ENCODE measurements around the gene RGL1. TPM values are rescaled to one million over a fixed set of nuclear protein-coding genes. Genes with fewer than 3 reads are reported as not detected.

RGL1 gene
- total and polyA plus RNA-seq, 7 donors, result 0.93 to 6.8 (median 3.9) TPM

DNA sequence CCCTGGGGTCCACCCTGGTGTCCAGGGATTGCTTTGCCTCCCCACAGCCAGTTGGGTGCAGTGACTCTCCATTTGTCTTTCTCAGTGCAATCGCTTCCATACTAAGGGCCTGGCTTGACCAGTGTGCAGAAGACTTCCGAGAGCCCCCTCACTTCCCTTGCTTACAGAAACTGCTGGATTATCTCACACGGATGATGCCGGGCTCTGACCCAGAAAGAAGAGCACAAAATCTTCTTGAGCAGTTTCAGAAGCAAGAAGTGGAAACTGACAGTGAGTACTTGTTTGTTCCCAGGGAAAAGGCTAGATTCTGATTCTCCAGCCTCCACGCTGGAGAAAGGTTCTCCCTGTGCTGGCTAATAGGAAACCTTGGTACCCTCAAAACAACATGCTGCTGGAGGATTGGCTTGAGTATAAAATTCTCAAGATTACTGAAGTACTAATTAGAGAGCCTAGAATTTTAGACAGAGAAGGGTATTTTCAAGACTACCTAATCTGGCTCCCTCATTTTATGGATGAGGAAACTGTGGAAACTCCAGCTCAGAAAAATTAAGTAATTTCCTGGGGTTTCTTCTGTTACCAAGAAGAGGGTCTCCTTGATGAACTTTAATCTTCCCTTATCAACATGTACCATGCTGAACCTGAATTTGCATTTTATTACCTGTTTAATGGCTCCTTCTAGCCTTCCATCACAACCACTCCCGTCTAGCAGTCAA, 75.8 kb downstream of the RGL1 start:
- H3K36me3 ChIP-seq (ENCODE audit: insufficient read depth in 1 of 2, low read depth in 1 of 2), result peaks cover 0 to 16% of the 10 kb centered on the region in 2 donors
- intact Hi-C loops (cut with DNase I), result loop anchor here in 1 of 2 donors (5.0 kb wide), 1 partner anchor 48 kb away; no protein-coding TSS in a partner anchor
- ATAC-seq (no peak), DNase-seq (no peak)
- peak overlapping the region; percentile 10 for H3K27ac ChIP-seq
- H3K4me3 ChIP-seq, result no peak overlapping the region
- peaks cover 13% of the 10 kb centered on the region for H3K4me1 ChIP-seq
- 79 to 83% (median 82%) methylated on average over 6 of the region's 6 CpGs for WGBS, 3 donors
- TF ChIP-seq, protein P1, sequence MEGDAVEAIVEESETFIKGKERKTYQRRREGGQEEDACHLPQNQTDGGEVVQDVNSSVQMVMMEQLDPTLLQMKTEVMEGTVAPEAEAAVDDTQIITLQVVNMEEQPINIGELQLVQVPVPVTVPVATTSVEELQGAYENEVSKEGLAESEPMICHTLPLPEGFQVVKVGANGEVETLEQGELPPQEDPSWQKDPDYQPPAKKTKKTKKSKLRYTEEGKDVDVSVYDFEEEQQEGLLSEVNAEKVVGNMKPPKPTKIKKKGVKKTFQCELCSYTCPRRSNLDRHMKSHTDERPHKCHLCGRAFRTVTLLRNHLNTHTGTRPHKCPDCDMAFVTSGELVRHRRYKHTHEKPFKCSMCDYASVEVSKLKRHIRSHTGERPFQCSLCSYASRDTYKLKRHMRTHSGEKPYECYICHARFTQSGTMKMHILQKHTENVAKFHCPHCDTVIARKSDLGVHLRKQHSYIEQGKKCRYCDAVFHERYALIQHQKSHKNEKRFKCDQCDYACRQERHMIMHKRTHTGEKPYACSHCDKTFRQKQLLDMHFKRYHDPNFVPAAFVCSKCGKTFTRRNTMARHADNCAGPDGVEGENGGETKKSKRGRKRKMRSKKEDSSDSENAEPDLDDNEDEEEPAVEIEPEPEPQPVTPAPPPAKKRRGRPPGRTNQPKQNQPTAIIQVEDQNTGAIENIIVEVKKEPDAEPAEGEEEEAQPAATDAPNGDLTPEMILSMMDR (IDR thresholded peaks at IDR 0.05), result no peak
- no peaks in the 10 kb centered on the region for H3K9me3 ChIP-seq
- H3K27me3 ChIP-seq (ENCODE audit: insufficient read depth in 3 of 3, low read length in 2 of 3), result no peaks in the 10 kb centered on the region

DNA sequence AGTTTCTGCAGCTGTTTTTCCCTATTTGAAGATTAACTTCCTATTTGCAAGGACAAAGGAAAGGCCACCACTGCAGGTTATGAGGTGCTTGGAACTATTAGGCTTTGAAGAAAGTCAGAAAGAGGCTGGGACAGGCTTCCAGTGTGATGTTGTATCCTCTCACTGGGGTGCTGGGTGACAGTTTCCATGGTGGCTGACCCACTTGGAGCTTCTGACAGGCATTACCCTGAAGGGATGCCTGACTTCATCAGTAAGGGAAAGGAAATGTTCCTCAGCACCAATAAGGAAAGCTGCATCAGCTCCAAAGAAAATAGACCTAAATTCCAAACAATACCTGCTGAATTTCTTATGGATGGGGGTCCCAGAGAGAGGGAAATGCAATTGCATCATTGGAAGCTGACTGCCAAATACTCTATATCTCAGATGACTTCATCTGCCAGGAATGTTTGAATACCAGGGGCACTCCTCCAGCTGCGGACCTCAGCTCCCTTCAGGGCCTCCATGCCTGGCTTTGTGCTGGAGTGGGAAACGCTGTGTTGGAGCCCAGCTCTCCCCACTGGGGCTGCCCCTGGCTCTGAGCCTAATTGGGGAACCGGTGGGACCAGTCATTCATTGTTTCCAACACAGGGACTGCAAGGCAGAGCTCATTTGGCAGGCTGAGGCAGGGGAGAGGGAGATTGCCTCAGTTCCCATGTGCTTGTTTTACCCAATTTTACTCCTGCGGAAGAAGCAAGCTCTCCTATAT, 76.6 kb downstream of the RGL1 start:
- intact Hi-C loops (cut with DNase I), result loop anchor here in 1 of 2 donors (5.0 kb wide), 1 partner anchor 49 kb away; no protein-coding TSS in a partner anchor
- TF ChIP-seq, protein P1 (IDR thresholded peaks at IDR 0.05), result no peak

DNA sequence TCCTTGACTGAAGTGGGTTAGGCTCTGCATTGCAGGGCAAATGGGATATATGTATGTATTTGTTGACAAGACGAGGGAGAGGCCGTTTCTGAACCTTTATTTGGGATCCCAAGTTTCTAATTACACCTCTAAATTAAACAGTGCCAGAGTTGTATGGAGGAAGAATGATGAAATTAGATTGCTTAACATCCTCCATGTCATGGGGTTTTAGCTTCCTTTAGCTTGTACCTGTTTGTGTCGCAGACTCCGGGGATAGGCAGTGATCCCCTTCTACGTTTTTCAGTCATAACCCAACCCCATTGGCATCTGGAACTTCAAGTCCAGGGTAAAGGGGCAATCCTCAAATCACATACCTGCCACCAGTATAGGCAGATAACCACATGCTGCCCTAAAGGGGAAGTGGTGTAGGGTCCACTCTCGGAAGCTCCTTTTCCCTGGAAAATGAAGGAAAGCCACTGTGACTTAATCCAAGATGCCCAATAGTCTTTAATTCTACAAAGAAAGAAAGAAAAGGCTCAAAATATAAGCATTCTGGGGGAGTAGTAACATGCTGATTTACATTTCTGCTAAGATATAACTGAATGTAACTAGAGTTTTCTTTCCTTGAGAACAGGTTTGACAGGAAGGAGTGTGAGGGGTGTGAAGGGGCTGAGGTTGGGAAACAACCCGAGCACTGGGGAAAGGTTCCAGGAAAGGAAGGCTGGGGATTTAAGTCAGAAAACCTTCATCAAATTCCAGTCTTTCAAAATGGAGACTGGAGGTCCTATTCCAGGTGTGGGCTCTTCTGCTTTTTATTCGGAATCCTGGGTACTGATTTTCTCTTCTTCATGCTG, 77.6 kb downstream of the RGL1 start:
- no peaks in the 10 kb centered on the region for H3K9me3 ChIP-seq
- 77 to 79% (median 77%) methylated on average over 8 of the region's 8 CpGs for WGBS, 3 donors
- H3K4me1 ChIP-seq, result peaks cover under 1% of the 10 kb centered on the region
- TF ChIP-seq, protein P1 (IDR thresholded peaks at IDR 0.05), result no peak
- ATAC-seq (no peak), DNase-seq (no peak)
- H3K4me3 ChIP-seq, result no peak overlapping the region
- no peak overlapping the region for H3K27ac ChIP-seq
- intact Hi-C loops (cut with DNase I), result loop anchor here in 1 of 2 donors (5.0 kb wide), 1 partner anchor 50 kb away; no protein-coding TSS in a partner anchor
- peaks cover 0 to 16% of the 10 kb centered on the region in 2 donors for H3K36me3 ChIP-seq (ENCODE audit: insufficient read depth in 1 of 2, low read depth in 1 of 2)
- no peaks in the 10 kb centered on the region for H3K27me3 ChIP-seq (ENCODE audit: insufficient read depth in 3 of 3, low read length in 2 of 3)

More for the DNA sequence above, 76.6 kb downstream of the RGL1 start:
- no peaks in the 10 kb centered on the region for H3K27me3 ChIP-seq (ENCODE audit: insufficient read depth in 3 of 3, low read length in 2 of 3)
- peak; percentile 30 to 56 for DNase-seq
- peaks cover 7% of the 10 kb centered on the region for H3K4me1 ChIP-seq
- peaks cover 0 to 16% of the 10 kb centered on the region in 2 donors for H3K36me3 ChIP-seq (ENCODE audit: insufficient read depth in 1 of 2, low read depth in 1 of 2)
- H3K4me3 ChIP-seq, result no peak overlapping the region
- H3K27ac ChIP-seq, result peak overlapping the region; percentile 10
- peak in 3 of 4 donors; percentile 32 to 56 (median 54) for ATAC-seq
- 23 to 36% (median 26%) methylated on average over 4 of the region's 4 CpGs for WGBS, 3 donors
- no peaks in the 10 kb centered on the region for H3K9me3 ChIP-seq

DNA sequence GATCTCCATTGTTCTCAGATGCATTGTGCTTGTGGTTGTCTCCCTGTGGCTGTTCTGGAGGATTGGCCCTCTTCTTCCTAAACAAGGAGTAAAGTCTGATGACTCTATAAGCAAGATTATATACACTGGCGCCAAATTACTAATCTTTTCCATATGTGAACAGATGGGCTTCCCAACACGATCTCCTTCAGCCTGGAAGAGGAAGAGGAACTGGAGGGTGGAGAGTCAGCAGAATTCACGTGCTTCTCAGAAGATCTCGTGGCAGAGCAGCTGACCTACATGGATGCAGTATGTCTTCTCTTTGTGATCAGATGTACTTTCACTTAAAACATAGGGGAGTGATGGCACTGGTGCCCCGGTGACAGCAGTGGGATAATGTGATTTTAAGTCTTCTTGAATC, 78.7 kb downstream of the RGL1 start:
- Histone ChIP-seq H3K4me3 (no peak overlapping the region), H3K4me1 (peaks cover 11% of the 10 kb centered on the region), H3K9me3 (no peaks in the 10 kb centered on the region), H3K27ac (no peak overlapping the region), H3K27me3 (ENCODE audit: insufficient read depth in 3 of 3, low read length in 2 of 3) (no peaks in the 10 kb centered on the region), H3K36me3 (ENCODE audit: insufficient read depth in 1 of 2, low read depth in 1 of 2) (peaks cover 0 to 16% of the 10 kb centered on the region in 2 donors)
- ATAC-seq, result peak in 1 of 4 donors; percentile 27
- 65 to 69% (median 67%) methylated on average over 5 of the region's 5 CpGs for WGBS, 3 donors
- TF ChIP-seq, protein P1 (IDR thresholded peaks at IDR 0.05), result no peak
- DNase-seq, result no peak
- intact Hi-C loops (cut with DNase I), result loop anchor here in 1 of 2 donors (5.0 kb wide), 1 partner anchor 51 kb away; no protein-coding TSS in a partner anchor
